Embryonic facial prominence (tissue), 1 donor: Measurements from ENCODE around the gene SAMD3.
"Not testable (repeated sequence)": the region's sequence is repeated elsewhere in the genome, so short reads cannot be mapped to it uniquely, and the experiment has no call there.

Experiments used
- DNase-seq: peaks from one replicate; pipeline ENCODE4 v3.0.0-alpha.2; 2016; ENCODE audit errors: extremely low spot score

Gene SAMD3

DNA sequence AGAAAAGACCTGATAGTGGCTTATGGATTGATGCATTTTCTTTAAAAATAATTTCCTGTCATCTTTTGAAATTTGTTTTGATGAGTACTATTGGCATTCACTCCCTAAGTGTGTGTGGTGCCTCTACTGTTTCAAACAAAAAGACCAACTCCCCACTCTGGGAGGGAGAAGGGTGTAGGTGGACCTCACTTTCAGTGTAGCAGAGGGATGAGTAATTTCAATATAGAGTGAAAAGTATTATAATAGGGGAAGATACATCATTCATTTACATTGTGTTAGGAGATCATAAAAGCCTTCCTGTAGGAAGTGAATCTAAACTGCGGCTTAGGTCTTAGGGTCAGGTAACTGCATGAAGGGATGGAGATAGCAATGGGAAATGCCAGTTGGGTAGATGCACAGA is 46.4 kb downstream of the SAMD3 start:
- DNase-seq, result no peak

DNA sequence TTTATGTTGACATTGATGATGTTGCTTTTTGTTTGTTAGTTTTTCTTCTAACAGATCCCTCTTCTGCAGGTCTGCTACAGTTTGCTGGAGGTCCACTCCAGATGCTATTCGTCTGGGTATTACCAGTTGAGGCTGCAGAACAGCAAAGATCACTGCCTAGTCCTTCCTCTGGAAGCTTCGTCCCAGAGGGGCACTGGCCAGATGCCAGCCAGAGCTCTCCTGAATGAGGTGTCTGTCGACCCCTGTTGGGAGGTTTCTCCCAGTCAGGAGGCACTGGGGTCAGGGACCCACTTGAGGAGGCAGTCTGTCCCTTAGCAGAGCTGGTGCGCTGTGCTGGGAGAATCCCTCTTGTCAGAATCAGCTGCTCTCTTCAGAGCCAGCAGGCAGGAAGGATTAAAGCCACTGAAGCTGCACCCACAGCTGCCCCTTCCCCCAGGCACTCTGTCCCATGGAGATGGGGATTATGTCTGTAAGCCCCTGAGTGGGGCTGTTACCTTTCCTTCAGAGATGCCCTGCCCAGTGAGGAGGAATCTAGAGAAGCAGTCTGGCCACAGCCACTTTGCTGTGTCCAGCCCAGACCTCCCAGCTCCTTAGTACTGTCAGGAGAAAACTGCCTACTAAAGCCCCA is 49.3 kb downstream of the SAMD3 start:
- DNase-seq, result not testable (repeated sequence)

DNA sequence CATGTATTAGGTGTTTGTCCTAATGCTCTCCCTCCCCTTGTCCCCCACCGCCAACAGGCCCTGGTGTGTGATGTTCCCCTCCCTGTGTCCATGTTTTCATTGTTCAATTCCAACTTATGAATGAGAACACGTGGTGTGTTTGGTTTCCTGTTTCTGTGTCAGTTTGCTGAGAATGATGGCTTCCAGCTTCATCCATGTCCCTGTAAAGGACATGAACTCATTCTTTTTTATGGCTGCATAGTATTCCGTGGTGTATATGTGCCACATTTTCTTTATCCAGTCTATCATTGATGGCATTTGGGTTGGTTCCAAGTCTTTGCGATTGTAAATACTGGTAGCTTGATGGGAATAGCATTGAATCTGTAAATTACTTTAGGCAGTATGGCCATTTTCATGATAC is 52.6 kb downstream of the SAMD3 start:
- not testable (repeated sequence) for DNase-seq

DNA sequence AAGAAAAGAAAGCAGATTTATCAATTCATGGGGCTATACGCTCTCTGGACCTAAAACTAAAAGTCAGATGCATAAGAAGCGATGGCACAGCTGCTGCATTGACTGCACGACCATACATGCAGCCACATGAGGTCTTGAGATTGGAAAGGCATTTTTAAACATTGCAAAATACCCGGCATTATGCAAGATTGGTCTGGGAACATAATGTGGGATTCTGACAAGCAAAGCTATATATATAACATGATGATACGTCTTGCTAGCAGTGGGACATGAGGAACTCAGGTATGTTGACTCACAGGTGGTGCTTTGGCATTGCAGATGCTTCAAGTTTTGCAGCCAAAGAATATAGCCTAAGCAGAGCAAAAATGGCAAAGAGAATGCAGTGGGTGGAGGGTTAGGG is 55.1 kb downstream of the SAMD3 start:
- no peak for DNase-seq

DNA sequence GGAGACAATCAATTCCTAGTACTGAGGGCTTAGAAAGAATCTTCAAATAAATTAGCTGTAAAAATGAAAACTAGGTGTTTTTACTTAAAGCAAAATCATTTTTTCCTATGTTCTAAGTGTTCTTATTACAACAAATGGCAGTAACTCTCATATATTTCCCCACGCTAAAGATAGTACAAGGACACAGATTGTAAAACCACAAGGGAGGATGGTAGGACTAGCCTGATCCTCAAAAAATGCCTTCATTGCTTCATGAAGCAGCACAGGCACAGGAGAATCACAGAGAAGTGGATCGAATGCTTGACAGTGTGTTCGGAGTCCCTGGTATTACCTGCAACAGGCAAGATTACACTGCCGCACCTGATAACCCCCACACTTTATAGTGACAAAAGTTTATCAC is 58.5 kb downstream of the SAMD3 start:
- no peak for DNase-seq

DNA sequence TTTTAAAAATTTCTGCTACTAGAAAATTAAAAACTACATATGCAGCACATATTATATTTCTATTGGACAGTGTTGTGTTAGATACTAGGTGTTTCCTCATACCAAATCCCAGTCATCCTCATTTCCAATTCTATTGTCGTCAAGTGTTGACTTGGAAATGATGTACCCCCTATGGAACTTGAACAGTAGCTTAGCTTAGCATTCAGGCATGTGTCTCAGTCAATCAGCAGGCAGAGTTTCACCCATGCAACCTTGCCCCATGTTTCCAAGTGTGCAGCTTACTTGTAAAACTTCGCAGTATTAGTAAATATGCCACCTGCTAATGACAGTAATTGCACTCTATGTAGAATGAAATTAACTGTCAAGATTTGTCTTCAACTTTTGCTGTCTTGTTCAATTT is 59.5 kb downstream of the SAMD3 start:
- no peak for DNase-seq

DNA sequence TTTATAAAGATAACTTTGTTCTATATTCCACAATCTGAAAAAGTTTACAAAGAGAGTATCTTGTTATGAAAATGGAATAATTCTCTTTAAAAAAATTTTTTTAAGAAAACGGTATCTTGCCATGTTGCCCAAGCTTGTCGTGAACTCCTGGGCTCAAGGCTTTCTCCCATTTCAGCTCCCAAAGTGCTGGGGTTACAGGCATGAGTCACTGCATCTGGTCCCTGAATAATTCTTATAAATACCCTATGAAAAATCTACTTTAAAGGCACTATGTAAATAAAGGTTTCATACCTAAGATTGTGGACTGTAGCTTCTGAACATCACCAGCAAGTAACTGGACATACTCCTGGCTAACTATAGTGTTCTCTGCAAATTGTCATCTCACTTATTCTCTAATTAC is 60.3 kb downstream of the SAMD3 start:
- DNase-seq, result no peak

DNA sequence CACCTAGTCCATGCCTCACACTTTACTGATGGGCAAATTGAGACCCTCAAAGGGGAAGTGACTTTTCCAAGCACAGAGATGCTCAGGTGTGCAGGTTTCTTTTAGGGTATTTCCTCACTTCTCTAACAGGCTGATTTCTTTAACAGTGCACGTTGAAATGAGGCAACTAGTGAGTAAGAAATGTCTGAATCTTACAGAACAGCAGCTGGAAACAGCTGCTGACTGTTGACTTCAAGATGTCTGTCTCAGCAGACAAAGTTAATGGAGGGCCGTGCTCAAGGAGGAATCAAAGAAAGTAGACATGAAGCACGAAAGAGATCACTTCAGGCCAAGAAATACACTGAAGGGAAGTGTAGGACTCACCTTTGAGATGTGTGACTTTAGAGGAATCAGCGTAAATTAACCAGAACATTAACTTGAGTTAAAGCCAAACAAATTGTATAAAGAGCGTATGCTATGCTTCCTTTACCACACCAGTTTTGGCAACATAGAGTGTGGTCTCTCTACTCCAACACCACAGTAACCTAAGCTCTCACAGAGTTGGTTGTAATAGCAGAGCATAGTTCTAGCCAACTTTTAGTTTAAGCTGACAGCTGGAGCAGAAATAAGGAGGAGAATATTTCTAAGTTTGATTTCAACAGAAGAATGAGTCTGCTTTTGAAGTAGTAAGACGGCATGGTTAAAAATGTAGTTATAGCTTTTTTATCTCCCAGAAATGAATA is 60.9 kb downstream of the SAMD3 start:
- DNase-seq, result peak; percentile 31

DNA sequence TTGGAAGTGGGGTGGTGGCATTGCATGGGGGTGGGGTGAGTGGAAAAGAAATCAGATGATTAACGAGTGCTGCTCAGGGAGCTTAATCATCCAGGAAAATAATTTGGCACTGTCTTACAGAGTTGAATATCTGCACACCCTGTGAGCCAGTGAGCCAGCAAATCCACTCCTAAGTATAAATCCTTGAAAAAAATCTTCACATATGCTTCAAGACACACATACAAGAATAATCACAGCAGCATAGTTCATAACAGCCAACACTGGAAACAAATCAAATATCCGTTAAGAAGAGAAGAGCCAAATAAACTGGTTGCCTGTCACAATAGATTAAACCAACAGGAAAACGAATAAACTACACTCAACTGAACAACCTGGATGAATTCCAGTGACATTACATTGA is 62.8 kb downstream of the SAMD3 start:
- DNase-seq, result no peak

DNA sequence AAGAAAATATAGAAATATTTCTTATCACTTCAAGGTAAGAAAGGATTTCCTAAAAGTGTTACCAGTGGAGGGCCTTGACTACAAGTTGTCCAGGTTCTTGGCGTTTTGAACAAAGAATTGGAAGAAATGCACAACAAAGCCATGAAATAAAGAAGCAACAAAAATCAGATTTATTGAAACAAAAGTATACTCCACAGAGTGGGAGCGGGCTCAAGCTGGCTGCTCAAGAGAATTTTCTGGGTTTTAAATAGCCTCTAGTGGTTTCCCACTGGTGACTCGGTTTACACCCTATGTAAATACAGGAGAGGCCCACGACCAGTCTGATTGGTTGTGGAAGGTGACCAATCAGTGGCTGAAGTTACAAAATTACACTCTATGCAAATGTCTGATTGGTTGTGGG is 64.2 kb downstream of the SAMD3 start:
- no peak for DNase-seq

DNA sequence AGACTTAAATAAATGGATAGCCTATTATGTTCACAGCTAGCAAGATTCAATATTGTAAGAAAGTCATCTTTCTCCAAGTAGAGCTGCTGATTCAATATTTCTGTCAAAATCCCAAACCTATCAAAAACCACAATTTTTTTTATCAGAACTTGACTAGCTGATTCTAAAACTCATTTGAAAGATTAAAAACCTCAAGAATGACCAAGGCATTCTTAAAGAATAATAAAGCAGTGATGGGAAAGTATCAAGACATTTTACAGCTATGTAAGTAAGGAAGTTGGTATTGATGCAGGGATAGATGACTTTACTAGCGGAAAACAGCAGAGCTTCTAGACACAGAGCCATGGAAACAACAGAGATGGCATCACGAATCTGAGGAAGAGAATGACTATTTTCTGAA is 64.7 kb downstream of the SAMD3 start:
- DNase-seq, result no peak

DNA sequence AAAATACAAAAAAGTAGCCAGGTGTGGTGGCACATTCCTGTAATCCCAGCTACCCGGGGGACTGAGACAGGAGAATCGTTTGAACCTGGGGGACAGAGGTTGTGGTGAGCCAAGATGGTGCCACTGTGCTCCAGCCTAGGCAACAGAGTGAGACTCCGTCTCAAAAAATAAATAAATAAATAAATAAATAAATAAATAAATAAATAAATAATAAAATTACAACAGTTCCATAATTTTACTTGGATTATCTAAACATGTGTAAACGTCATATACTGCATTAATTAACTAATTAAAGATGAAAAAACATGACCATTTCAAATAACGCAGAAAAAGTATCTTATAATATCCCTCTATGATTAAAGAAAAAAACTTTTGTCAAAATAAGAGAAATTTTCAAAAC is 65.8 kb downstream of the SAMD3 start:
- no peak for DNase-seq

DNA sequence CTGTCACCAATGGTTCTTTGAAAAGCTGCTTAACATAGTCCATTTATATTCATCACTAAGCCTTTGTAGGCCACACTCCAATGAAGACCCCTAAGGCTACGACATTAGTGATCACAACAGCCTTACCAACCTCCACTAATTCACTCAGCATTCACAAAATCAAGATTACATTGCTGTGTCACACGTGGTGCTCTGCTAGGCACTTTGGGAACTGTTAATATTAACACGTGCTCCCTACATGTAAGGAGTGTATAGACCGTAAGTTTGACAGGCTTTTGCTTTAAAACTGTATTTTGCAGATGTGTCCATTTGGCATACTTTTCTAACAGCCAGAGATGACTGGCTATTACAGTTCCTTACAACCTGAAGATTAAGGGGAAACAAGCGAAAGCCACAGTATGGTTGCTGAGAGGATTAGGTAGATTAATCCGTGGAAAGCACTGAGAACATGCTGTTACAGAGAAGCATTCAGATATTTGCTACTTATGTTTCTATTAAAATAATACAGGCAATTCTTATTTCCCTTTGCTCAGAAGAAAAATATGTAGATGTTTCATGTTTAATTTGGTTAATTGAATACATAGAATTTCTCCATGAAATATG is 69.7 kb downstream of the SAMD3 start:
- DNase-seq, result no peak

DNA sequence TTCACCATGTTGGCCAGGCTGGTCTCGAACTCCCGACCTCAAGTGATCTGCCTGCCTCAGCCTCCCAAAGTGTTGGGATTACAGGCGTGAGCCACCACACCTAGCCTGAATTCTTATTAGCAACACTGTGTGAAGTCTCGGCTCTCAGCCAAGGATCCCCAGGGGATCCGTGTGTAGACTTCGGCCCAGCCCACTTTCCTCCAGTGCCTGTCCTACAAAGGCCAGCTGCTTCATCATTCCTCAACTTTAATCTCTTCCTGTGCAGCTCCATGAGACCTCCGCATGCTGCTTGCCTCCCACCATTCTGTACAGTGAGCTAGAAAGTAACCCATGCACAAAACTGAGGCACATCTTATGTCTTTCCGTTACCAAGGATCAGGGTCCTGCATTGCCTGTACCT is 71.8 kb downstream of the SAMD3 start:
- DNase-seq, result no peak

DNA sequence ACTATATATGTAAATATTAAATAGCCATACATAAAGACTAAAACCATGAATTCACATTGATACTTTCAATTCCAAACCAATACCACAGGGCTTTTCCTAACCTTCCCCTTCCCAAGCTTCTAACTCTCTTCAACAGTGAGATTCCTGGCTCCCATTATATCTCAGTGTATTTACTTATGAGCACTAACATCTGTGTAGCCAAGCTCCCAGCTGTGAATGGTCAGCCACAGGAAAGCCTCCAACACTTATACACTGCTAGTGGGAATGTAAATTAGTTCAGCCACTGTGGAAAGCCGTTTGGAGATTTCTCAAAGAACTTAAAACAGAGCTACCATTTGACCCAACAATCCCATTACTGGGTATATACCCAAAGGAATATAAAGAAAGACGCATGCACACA is 73.7 kb downstream of the SAMD3 start:
- not testable (repeated sequence) for DNase-seq

DNA sequence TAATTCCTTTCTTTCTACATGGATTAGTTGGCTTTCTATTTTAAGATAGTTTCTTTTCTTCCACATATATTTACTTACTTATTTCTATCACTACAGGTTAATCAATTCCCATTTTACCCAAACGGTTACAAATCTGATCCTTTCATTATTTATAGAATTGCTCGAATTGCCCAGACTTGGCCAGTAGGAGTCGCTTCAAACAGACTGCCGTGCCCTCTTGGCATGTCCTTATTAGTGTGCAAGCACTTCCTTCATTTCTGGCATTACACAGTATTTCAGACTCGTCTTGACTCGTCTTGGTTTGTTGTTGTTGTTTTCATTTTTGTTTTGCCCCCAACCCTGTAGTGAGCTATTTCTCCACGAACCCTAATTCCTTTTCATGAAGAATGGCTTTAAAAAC is 74.6 kb downstream of the SAMD3 start:
- no peak for DNase-seq

DNA sequence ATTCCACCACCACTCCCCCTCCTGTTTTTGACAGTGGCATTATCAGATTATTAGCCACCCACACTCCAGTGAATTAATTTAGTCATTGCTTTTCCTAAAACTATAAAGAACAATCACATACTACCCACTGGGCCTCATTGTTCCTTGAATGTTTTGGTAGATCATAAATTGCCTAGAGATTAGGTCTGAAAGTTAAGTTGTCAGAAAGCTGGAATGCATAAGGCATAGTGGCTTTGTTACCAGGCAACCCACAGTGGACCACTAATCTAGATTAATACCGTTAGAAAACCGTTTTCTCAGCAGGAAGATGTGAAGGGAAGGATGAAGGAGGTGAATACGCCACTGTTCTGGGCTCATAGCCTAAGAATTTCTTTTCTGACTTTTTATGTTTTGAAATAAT is 75.6 kb downstream of the SAMD3 start:
- DNase-seq, result no peak

DNA sequence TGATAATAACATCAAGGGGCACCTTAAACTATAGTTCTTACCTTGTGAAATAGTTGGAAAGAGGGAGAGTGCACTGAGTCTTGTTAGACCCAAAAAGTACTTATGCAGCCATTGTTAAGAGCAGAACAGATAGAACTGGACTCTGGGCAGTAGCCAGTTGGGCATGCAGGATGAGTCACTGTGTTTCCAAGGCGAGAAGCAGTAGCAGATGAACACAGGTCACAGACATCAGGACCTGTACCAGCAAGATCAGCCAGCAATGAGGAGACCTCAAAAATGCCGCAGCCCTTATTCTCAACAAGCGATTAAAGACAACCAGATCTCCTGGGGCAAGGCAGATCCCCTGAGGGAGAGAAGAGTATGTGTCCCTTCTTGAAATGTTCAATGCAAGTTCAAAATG is 79.0 kb downstream of the SAMD3 start:
- DNase-seq, result no peak

DNA sequence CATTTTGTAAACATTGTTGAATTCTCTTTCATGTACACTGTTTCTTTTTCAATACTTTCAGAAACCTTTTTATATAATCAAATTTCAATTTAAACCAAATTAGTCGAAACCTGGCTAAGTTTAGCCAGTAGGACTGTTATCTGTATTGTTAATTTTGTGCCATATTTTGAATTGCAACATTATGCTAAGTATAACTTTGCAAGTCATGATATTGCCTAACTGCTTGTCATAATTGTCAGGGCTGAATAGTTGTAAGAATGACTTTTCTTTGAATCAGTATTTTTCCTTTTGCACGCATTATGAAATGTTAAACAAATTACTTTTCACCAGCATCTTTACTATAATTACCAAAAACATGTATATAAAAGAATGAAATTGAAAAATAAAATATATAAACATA is 82.7 kb downstream of the SAMD3 start:
- DNase-seq, result no peak

DNA sequence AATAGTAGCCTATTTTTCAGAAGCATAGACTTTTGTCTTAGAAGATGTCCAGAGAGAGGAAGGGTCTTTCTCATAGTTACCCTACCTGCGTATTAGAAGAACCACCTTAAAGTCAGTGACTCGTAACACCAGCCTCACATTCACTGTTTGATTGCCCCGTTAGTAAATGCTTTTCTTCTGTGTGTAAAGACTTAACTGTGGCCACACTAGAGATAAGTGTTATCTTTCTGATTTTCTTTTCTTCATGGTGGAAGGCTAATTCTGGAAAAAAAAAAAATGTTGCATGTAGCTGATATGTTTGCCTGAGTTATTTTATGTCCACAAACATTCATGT is 83.9 kb downstream of the SAMD3 start:
- no peak for DNase-seq

DNA sequence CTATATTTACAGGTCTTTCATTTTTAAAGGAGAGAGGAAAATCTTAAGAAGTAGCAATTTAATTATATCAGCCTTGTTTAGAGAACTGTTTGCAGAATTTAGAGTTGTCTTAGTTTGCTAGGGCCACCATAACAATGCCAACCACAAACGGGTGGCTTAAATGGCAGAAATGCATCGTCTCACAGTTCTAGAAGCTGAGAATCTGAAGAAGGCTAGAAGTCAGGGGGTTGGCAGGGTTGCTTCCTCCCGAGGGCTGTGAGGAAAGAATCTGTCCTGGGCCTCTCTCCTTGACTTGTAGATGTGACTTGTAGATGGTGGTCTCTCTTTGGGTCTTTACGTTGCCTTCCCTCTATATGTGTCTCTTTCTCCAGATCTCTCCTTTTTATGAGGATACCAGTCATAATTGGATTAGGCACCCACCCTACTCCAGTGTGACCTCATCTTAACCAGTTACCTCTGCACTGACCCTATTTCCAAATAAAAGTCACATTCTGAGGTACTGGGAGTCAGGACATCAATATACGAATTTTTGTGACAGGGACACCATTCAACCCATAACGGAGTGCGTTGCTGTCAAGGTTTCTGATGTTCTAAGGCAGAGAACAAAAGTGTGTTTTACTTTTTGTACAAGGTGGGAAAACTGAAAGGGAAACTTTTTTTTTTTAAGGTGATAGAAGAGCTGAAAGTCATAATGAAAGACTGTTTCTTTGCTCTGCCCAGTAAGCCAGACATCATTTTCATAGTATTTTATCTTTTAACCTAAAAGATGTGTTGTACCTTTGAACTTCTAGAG is 84.4 kb downstream of the SAMD3 start:
- DNase-seq, result no peak

DNA sequence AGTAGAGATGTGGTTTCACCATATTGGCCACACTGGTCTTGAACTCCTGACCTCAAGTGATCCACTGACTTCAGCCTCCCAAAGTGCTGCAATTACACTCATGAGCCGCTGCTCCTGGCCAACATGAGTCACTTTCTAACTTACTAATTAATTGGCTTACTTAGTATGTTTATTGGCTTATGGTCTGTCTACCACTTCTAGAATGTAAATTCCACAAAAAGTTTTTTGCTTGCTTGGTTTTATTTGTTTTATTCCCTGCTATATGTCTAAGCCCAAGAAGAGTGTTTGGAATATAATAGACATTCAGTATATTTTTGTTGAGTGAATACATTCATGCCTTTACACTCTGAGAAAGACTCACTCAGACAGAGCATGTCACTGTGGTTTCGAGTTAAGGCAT is 86.0 kb downstream of the SAMD3 start:
- DNase-seq, result no peak

DNA sequence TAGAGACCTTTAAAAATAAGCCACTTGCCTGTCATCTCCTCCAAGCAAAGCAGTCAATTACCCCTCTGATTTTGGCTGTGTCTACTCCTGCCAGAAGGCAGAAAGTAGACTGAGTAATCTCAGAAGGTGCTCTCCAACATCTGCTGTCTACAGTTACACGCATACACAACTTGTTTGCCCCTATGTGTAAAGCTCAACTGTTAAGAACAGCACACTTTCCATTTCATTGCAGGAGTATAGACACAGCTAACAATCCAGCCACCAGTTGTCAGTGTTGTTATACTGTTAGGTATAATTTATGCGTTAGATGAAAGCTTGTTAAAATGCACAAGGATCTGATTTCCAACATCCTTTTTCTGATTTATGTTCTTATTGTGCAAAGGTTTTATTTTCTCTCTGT is 88.2 kb downstream of the SAMD3 start:
- no peak for DNase-seq
